GM12891 (cell line): ENCODE measurements around the gene BEGAIN.

Source experiments
- PAX5 ChIP-seq: IDR thresholded peaks from 2 replicates; pipeline ENCODE4 v1.6.1; 2011; ENCODE audit warnings: low read length, moderate library complexity, mild to moderate bottlenecking; ENCODE audit not compliant: insufficient read depth, severe bottlenecking
- POLR2A ChIP-seq: IDR thresholded peaks from 2 replicates; pipeline ENCODE4 v1.6.1; 2011; ENCODE audit warnings: low read depth, low read length, control low read depth
- POLR2AphosphoS5 ChIP-seq: IDR thresholded peaks from 2 replicates; pipeline ENCODE4 v1.6.1; 2011; ENCODE audit warnings: low read depth, low read length, control low read depth
- SPI1 ChIP-seq: IDR thresholded peaks from 2 replicates; pipeline ENCODE4 v1.6.1; 2011; ENCODE audit warnings: low read depth, low read length, control low read depth
- TAF1 ChIP-seq: IDR thresholded peaks from 2 replicates; pipeline ENCODE4 v1.6.1; 2011; ENCODE audit warnings: low read depth, low read length, control low read depth

GRCh38 chr14:100573002-100573756, 14.0 kb downstream of the BEGAIN start:
- TF ChIP-seq POLR2A (no peak), POLR2AphosphoS5 (no peak), SPI1 (no peak), TAF1 (no peak), PAX5 (no peak)
